Mucosa of descending colon (tissue), 3 donors: ENCODE measurements around the gene ZNF784. TPM values are rescaled to one million over a fixed set of nuclear protein-coding genes. Genes with fewer than 3 reads are reported as not detected.

Experiments used
- ATAC-seq: fragments of 200-7000 bp; cut with Tn5 transposase; one replicate; pipeline ENCODE4 v1.9.1; 2020; ENCODE audit warnings: mild to moderate bottlenecking, moderate library complexity
- DNase-seq, 3 donors: peaks; one replicate each; pipeline ENCODE4 v3.0.0-alpha.2; 2020
- H3K36me3 ChIP-seq: fragments of 200-600 bp; one replicate; pipeline ENCODE4 v1.8.0; 2021; ENCODE audit warnings: low read depth, mild to moderate bottlenecking
- H3K4me1 ChIP-seq: fragments of 200-600 bp; one replicate; pipeline ENCODE4 v1.8.0; 2021; ENCODE audit warnings: low read depth, mild to moderate bottlenecking
- H3K4me3 ChIP-seq: fragments of 200-600 bp; one replicate; pipeline ENCODE4 v1.8.0; 2021; ENCODE audit warnings: mild to moderate bottlenecking
- H3K9me3 ChIP-seq: fragments of 200-600 bp; one replicate; pipeline ENCODE4 v1.8.0; 2021; ENCODE audit warnings: mild to moderate bottlenecking
- CTCF ChIP-seq: fragments of 200-600 bp; IDR thresholded peaks from one replicate; pipeline ENCODE4 v1.8.0; 2022; ENCODE audit warnings: antibody characterized with exemption, mild to moderate bottlenecking
- intact Hi-C, 2 donors: fragments of 100-400 bp; cut with DNase I in 1 of 2; cut with micrococcal nuclease in 1 of 2; formaldehyde crosslinking; loops; one replicate each; pipeline versions ENCODE4 v1.11.0 to v1.11.1; 2022; cut with DNase I, micrococcal nuclease
- long read RNA-seq, 2 donors: library from polyadenylated mRNA; unstranded; transcript quantifications; one replicate each; pipeline ENCODE4 v2.0.0, GENCODE V29; 2019 to 2021
- total RNA-seq, 3 donors: library from RNA; stranded (reverse); fragmentation: NEBNext Ultra II Directional in 2 of 3; extraction: Animal tissue kit (Norgen Biotek cat#: 25700) in 2 of 3; gene quantifications; one replicate each; pipeline versions ENCODE4 v1.2.1 to v1.2.4, GENCODE V29; 2021 to 2023
- donor health status: DM: no; HTN: no; CAD: no; lungs with moderate emphysema.
- donor health status: DM: no; HTN: no; CAD: no.
- donor health status: DM: no; HTN: yes; CAD: no.

ZNF784 gene, protein sequence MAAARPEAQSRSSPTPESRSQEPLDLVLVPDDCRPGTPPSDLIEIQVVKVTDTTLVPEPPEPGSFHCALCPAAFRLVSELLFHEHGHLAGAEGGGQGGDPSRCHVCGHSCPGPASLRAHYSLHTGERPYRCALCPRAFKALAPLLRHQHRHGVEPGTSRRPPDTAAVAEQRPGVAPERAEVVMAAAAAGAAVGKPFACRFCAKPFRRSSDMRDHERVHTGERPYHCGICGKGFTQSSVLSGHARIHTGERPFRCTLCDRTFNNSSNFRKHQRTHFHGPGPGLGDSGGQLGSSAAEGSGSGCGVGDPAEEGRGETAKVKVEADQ
- total RNA-seq: 10 to 100 TPM in 2 of 3 donors, 1 to 10 TPM in 1; 8.7 to 13.8 (median 10.1) TPM
- long read RNA-seq, donor 1, transcript ZNF784-201 (2 exons, 2,021 nt): major isoform, 19 of 23 reads
- long read RNA-seq, donor 1, partial matches to known transcripts: 0 of 23 reads
- long read RNA-seq, donor 1, other reads (novel, unspliced or antisense): 4 of 23 reads
- long read RNA-seq, donor 2: 0 reads

DNA sequence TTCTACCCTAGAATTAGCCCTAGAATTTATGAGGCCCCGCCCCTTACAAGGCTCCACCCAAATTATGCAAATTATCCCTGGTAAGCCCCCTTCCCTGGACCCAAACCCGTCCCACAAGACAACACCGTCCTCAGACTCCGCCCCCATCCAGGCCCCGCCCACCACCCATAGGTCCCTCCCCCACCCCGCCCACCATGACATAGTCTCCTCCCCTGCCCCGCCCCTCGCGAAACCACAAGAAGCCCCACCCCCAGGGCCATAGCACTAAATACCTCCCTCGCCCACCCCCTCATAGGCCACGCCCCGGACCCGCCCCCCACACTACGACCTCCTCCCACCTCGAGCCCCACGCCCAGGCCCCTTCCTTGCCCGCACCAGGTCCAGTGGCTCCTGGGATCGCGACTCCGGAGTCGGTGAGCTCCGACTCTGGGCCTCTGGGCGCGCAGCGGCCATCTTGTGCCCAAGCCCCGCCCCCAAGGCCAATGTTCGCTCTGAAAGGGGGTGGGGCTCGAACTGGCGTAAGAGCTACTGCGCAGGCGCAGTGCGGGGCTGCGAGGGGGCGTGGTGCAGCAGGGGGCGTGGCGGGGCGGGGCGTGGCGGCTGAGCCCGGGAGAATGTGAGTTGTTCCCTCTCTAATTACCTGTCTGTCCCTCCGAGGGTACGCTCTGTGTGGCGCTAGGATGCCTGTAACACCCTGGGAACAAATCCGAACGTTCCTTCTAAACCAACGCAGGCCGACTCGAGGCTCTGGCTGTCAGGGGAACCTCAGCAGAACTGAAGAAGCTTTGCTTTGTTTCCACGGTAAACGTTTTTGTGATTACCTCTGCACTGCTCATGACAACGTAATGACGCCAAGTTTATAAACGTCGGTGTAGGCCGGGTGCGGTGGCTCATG is at the start of gene ZNF784:
Gene ZNF784, minus strand, starts transcription at position 458 of the 895 bp plus-strand sequence. Its CDS starts 5 bp downstream, at position 453.
- ATAC-seq (peak; percentile 97), DNase-seq (peak; percentile 93 to 95 (median 94))
- H3K9me3 ChIP-seq: no peaks in the 10 kb centered on the region
- intact Hi-C loops: no loop called here
- H3K36me3 ChIP-seq: no peaks in the 10 kb centered on the region
- no peak for TF ChIP-seq CTCF
- H3K4me1 ChIP-seq: peaks cover 4% of the 10 kb centered on the region
- peak within 1 kb of the TSS; percentile 17 for H3K4me3 ChIP-seq

GRCh38 chr19:55673889-55674288 is 49.5 kb upstream of the ZNF784 start:
- no peak for ATAC-seq
- Histone ChIP-seq H3K36me3 (peaks cover 3% of the 10 kb centered on the region), H3K4me3 (no peak overlapping the region), H3K9me3 (no peaks in the 10 kb centered on the region), H3K4me1 (peaks cover 32% of the 10 kb centered on the region)
- no peak for DNase-seq
- intact Hi-C loops: no loop called here
- no peak for TF ChIP-seq CTCF

- no peak for TF ChIP-seq CTCF
- Histone ChIP-seq H3K36me3 (no peaks in the 10 kb centered on the region), H3K4me3 (no peak overlapping the region), H3K4me1 (peaks cover 28% of the 10 kb centered on the region), H3K9me3 (no peaks in the 10 kb centered on the region)
- DNase-seq (no peak), ATAC-seq (no peak)
- intact Hi-C loops: no loop called here
Measured at GRCh38 chr19:55673465-55673864, 49.1 kb upstream of the ZNF784 start.

- TF ChIP-seq CTCF: no peak
- no peaks in the 10 kb centered on the region for H3K36me3 ChIP-seq
- H3K4me3 ChIP-seq: no peak overlapping the region
- intact Hi-C loops: no loop called here
- DNase-seq (no peak), ATAC-seq (no peak)
- H3K9me3 ChIP-seq: no peaks in the 10 kb centered on the region
- H3K4me1 ChIP-seq: peaks cover 21% of the 10 kb centered on the region
Measured at GRCh38 chr19:55672418-55672817, 48.1 kb upstream of the ZNF784 start.

DNA sequence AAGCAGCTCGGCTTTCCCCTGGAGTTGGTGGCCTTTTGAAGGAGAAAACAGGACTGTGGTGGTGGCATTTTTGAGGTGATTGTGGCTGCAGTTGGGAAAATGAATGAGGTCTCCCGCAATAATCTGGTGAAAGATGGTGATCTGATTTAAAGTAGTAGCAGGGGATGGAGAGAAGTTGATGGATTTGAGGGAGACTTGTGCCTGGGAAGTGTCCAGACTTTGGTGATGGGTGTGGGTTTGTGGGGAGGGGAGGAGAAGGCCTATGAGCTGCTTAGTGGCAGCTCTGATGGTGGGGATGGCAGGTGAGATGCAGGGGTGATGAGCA is 46.6 kb upstream of the ZNF784 start:
- H3K4me3 ChIP-seq: no peak overlapping the region
- ATAC-seq (no peak), DNase-seq (no peak)
- H3K9me3 ChIP-seq: no peaks in the 10 kb centered on the region
- TF ChIP-seq CTCF: no peak
- H3K4me1 ChIP-seq: peaks cover 7% of the 10 kb centered on the region
- intact Hi-C loops: no loop called here
- peaks cover 6% of the 10 kb centered on the region for H3K36me3 ChIP-seq
